Upper lobe of right lung (tissue), 1 donor: ENCODE data around the gene UNK. TPM values are rescaled to one million over a fixed set of nuclear protein-coding genes. Genes with fewer than 3 reads are reported as not detected.
A peak's percentile ranks its signal among the peaks of the same experiment; 100 is the strongest.

Source experiments
- ATAC-seq: fragments of 200-7000 bp; cut with Tn5 transposase; one replicate; pipeline ENCODE4 v1.9.1; 2020; ENCODE audit warnings: mild to moderate bottlenecking, moderate library complexity
- DNase-seq: peaks from one replicate; pipeline ENCODE4 v3.0.0-alpha.2; 2020
- H3K27ac ChIP-seq: fragments of 200-600 bp; one replicate; pipeline ENCODE4 v1.8.0; 2022
- H3K27me3 ChIP-seq: fragments of 200-600 bp; one replicate; pipeline ENCODE4 v1.8.0; 2022; ENCODE audit warnings: mild to moderate bottlenecking
- H3K36me3 ChIP-seq: fragments of 200-600 bp; one replicate; pipeline ENCODE4 v1.8.0; 2022
- H3K4me1 ChIP-seq: fragments of 200-600 bp; one replicate; pipeline ENCODE4 v1.8.0; 2022
- H3K4me3 ChIP-seq: fragments of 200-600 bp; one replicate; pipeline ENCODE4 v1.8.0; 2022; ENCODE audit warnings: mild to moderate bottlenecking
- H3K9me3 ChIP-seq: fragments of 200-600 bp; one replicate; pipeline ENCODE4 v1.8.0; 2022
- intact Hi-C: fragments of 100-400 bp; cut with DNase I; formaldehyde crosslinking; loops from one replicate; pipeline ENCODE4 v1.11.0; 2022
- total RNA-seq: library from RNA; stranded (reverse); fragmentation: NEBNext Ultra II Directional; extraction: Animal tissue kit (Norgen Biotek cat#: 25700); gene quantifications from one replicate; pipeline ENCODE4 v1.2.1, GENCODE V29; 2021
- TF ChIP-seq, protein P1 (sequence below): fragments of 200-600 bp; IDR thresholded peaks from one replicate; pipeline ENCODE4 v1.8.0; 2022; ENCODE audit warnings: antibody characterized with exemption
- donor health status: DM: no; HTN: yes; CAD: no; lungs with severe emphysema.

The UNK gene
- total RNA-seq, 1 donor from 2014 or later = 27.1 TPM

DNA sequence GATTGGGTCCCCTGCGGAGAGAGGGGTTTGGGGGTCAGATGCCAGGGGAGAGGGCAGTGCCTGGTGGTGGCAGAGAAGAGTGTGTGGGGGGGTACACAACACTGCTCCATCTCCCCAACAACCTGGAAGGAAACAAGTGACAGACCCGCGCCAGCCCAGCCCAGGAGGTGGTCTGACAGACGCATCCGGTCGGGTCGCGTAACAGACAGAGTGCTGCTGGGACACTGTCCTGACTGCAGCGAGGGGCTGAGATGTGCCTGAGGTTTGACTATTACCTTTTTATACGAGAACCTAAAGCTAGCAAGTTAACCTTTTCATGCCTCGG lies 43.4 kb downstream of the UNK start:
- ATAC-seq (no peak), DNase-seq (no peak)
- Histone ChIP-seq H3K4me1 (peaks cover 16% of the 10 kb centered on the region), H3K27ac (peak overlapping the region; percentile 77), H3K27me3 (no peaks in the 10 kb centered on the region), H3K9me3 (no peaks in the 10 kb centered on the region), H3K36me3 (peaks cover 57% of the 10 kb centered on the region), H3K4me3 (peak overlapping the region; percentile 24)
- intact Hi-C loops = no loop called here
- TF ChIP-seq, protein P1, sequence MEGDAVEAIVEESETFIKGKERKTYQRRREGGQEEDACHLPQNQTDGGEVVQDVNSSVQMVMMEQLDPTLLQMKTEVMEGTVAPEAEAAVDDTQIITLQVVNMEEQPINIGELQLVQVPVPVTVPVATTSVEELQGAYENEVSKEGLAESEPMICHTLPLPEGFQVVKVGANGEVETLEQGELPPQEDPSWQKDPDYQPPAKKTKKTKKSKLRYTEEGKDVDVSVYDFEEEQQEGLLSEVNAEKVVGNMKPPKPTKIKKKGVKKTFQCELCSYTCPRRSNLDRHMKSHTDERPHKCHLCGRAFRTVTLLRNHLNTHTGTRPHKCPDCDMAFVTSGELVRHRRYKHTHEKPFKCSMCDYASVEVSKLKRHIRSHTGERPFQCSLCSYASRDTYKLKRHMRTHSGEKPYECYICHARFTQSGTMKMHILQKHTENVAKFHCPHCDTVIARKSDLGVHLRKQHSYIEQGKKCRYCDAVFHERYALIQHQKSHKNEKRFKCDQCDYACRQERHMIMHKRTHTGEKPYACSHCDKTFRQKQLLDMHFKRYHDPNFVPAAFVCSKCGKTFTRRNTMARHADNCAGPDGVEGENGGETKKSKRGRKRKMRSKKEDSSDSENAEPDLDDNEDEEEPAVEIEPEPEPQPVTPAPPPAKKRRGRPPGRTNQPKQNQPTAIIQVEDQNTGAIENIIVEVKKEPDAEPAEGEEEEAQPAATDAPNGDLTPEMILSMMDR = no peak

DNA sequence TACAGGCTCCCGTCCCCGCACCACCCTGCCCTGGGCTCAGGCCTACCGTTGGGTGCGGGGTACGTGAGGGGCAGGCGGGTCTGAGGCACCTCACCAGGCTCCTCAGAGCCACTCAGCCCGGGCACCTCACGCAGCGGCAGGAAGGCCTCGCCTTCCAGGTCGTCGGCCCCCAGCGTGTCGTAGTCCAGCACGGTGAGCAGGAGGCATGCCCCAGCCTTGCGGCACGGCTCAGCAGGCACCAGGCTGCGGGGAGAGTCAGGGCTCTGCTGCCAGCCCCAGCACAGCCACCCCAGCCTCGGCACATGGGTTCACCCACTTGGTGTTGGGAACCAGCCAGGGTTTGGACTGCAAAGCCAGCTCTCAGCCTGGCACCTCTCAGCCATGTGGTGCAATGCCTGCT lies 44.1 kb downstream of the UNK start:
- Histone ChIP-seq H3K36me3 (peaks cover 55% of the 10 kb centered on the region), H3K27ac (no peak overlapping the region), H3K9me3 (no peaks in the 10 kb centered on the region), H3K4me3 (no peak overlapping the region), H3K4me1 (peaks cover 16% of the 10 kb centered on the region), H3K27me3 (no peaks in the 10 kb centered on the region)
- no peak for DNase-seq
- no peak for ATAC-seq
- intact Hi-C loops = no loop called here
- TF ChIP-seq, protein P1 = no peak

DNA sequence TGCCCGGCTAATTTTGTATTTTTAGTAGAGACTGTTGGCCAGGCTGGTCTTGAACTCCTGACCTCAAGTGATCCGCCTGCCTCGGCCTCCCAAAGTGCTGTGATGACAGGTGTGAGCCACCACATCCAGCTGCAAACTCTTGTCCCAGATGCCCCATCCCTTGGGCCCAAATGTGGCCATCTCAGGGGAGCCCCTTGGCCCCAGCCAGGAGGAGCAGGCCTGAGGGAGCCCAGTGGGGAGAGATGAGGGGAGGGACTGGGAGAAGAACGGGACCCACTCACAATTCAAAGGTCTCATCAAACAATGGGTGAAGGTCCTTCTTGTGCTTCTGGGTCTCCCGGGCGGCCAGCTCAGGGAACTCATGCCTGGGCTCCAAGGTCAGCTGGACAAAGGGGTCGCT lies 45.1 kb downstream of the UNK start:
- Histone ChIP-seq H3K9me3 (no peaks in the 10 kb centered on the region), H3K27ac (no peak overlapping the region), H3K27me3 (no peaks in the 10 kb centered on the region), H3K36me3 (peaks cover 50% of the 10 kb centered on the region), H3K4me3 (no peak overlapping the region), H3K4me1 (peaks cover 16% of the 10 kb centered on the region)
- TF ChIP-seq, protein P1 = no peak
- ATAC-seq (no peak), DNase-seq (no peak)
- intact Hi-C loops = no loop called here

DNA sequence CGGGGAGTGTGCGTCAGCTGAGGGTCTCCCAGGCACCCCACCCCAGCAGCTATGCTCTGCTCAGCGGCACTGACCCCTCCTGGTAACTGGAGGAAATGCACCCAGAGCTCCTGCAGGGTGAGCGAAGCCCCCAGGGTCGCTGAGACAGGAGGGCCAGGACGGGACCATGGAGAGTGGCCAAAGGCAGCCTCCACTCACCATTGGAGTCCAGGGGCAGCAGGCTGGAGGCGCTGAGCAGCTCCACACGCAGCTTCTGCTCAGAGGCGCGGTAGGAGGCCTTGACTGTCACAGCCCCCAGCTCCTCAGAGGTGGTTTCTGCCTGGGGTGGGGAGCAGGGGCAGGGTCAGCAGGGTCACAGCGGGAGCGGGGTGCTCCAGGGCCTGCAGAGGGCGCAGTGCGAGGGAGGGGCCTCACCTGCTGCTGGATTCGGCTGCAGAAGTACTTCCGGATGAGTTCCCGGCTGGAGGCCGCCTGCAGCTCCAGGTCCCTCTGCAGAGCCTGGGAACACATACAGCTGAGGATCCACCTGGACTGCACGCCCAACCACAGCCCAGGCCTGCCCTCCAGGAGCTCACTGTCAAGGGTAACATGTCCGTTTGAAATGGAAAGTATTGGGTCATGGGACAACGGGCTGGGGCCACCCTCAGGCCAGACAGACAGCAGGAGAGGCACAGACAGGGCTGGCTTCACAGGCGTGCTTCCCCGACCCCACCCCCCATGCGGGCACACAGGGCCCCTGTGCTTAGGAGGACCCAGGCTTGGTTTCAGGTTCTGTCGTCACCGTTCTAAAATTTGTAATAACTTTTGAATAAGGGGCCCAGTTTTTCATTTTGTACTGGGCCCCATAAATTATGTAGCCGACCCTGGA lies 45.8 kb downstream of the UNK start:
- Histone ChIP-seq H3K4me1 (peaks cover 16% of the 10 kb centered on the region), H3K9me3 (no peaks in the 10 kb centered on the region), H3K27ac (no peak overlapping the region), H3K27me3 (no peaks in the 10 kb centered on the region), H3K4me3 (no peak overlapping the region), H3K36me3 (peaks cover 50% of the 10 kb centered on the region)
- ATAC-seq (no peak), DNase-seq (no peak)
- TF ChIP-seq, protein P1 = peak; percentile 43
- intact Hi-C loops = no loop called here

DNA sequence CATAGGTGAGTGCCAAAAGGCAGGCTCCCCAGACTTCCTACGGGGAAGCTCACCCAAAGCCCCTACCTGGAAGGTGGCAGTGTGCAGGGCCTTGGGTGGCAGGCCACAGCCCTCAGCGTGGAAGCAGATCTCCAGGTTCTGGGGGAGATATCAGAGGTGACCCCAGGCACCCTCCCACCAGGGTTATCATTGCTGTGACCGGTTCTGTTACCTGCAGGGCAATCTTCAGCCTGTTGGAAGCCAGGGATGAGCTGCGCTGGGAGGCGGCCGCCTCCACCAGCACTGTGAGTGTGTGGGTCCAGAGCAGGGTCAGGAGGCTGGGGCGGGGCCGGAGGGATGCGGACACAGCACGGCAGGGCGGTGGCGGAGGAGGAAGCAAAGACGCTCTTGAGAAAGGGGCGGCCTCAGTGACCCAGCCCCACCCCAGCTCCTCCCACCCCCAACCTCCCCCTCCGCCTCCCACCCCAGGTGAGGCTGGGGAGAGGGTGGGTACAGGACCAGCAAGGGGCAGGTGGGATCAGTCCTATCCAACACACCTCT lies 46.5 kb downstream of the UNK start:
- intact Hi-C loops = no loop called here
- ATAC-seq (peak; percentile 1), DNase-seq (no peak)
- Histone ChIP-seq H3K4me3 (no peak overlapping the region), H3K4me1 (peaks cover 16% of the 10 kb centered on the region), H3K9me3 (no peaks in the 10 kb centered on the region), H3K27ac (no peak overlapping the region), H3K36me3 (peaks cover 52% of the 10 kb centered on the region), H3K27me3 (no peaks in the 10 kb centered on the region)
- TF ChIP-seq, protein P1 = no peak
